ENCODE data around the gene PALLD. TPM values are rescaled to one million over a fixed set of nuclear protein-coding genes. Genes with fewer than 3 reads are reported as not detected.

Gene PALLD
- total and polyA plus RNA-seq, 2 of the 8 experiments (the other 6 are each of a cell fraction or from before 2014, with no cell fraction given): 10.5 to 25.0 TPM

DNA sequence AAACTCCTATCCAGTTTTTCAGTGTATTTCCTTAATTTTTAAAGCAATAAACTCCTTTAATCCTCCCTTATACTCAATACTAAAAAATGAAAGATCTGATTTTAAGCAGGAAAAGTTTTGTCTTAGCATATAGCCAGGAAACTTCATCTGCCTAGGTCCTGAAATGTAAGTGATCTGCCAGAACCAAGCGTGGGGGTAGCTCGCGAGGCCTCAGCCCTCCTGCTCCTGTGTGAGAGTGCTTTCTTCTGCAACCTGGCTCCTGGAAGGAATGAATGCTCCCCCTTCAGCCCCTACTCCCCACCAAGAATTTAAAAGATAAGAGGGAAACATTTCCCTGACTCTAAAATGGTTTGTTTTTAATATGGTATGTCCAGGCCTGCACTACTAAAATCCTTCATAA lies 353.1 kb downstream of the PALLD start:
- H3K14ac ChIP-seq (ENCODE audit: insufficient read length): no peak overlapping the region
- H3K27ac ChIP-seq (ENCODE audit: low read depth, low read length): no peak overlapping the region
- DNase-seq (ENCODE audit: low read depth in 1 of 2, low spot score in 2 of 2): no peak
- H2BK120ac ChIP-seq (replicated peaks; ENCODE audit: low read depth, low read length): no peak overlapping the region
- no peak overlapping the region for H4K91ac ChIP-seq (replicated peaks; ENCODE audit: insufficient read length, low read length)
- H2AFZ ChIP-seq (ENCODE audit: low read length): no peak overlapping the region
- no peaks in the 10 kb centered on the region for H3K9me3 ChIP-seq (ENCODE audit: insufficient read depth in 2 of 2, low read depth in 1 of 2, low read length in 1 of 2)
- H3K56ac ChIP-seq (replicated peaks; ENCODE audit: insufficient read length, low read depth, low read length): no peak overlapping the region
- H3K79me2 ChIP-seq (ENCODE audit: control insufficient read depth in 1 of 2, insufficient read depth in 2 of 2, low read length in 2 of 2): no peaks in the 10 kb centered on the region; a peak in 1 of 4 replicates
- H3K18ac ChIP-seq (ENCODE audit: extremely low read depth, low read length): no peak overlapping the region
- no peak overlapping the region for H2AK5ac ChIP-seq (ENCODE audit: low read depth, low read length)
- H2BK15ac ChIP-seq (ENCODE audit: low read length): no peak overlapping the region
- peaks cover 10 to 29% (median 15%) of the 10 kb centered on the region in 4 experiments for H3K4me1 ChIP-seq (replicated peaks in 1 of 4; ENCODE audit: control insufficient read depth in 3 of 4, insufficient read depth in 4 of 4, low read length in 3 of 4)
- no peak overlapping the region for H3K4ac ChIP-seq (replicated peaks; ENCODE audit: insufficient read length, low read depth, low read length)
- H3K36me3 ChIP-seq (ENCODE audit: control insufficient read depth in 2 of 4, insufficient read depth in 4 of 4, low read length in 3 of 4): no peaks in the 10 kb centered on the region
- no peak overlapping the region for H2BK5ac ChIP-seq (ENCODE audit: low read depth, low read length)
- no peak overlapping the region for H4K8ac ChIP-seq (ENCODE audit: extremely low read depth, insufficient read depth, low read length)
- FAIRE-seq: no peak
- H3K27me3 ChIP-seq (replicated peaks in 1 of 4; ENCODE audit: control insufficient read depth in 3 of 4, extremely low read depth in 1 of 4, insufficient read depth in 3 of 4, low read length in 3 of 4): no peaks in the 10 kb centered on the region
- H3K9ac ChIP-seq (replicated peaks in 1 of 4; ENCODE audit: extremely low read depth in 1 of 4, low read depth in 3 of 4, low read length in 3 of 4): no peak overlapping the region
- no peak overlapping the region for H3K23ac ChIP-seq (ENCODE audit: insufficient read length)
- no peak overlapping the region for H2BK12ac ChIP-seq (ENCODE audit: low read depth, low read length)
- no peak overlapping the region for H4K5ac ChIP-seq (ENCODE audit: insufficient read length, low read depth, low read length)
- ChIA-PET POLR2A (ENCODE audit: partially characterized antibody) (interaction anchor here (1.1 to 2.1 kb wide), 4 partner anchors 9 to 18 kb away, joined by 3 to 8 read pairs (median 6); no protein-coding TSS in a partner anchor), CTCF (ENCODE audit: partially characterized antibody) (interaction anchor here (1.3 to 3.3 kb wide), 3 partner anchors 10 to 17 kb away, joined by 3 to 25 read pairs (median 4); no protein-coding TSS in a partner anchor)
- no peak overlapping the region for H3K4me2 ChIP-seq (ENCODE audit: insufficient read depth in 1 of 2, low read depth in 2 of 2, low read length in 2 of 2)
- no peaks in the 10 kb centered on the region for H3K79me1 ChIP-seq (ENCODE audit: low read depth, low read length)
- WGBS, 2 experiments (ENCODE audit: extremely low coverage in 1 of 2, insufficient coverage in 1 of 2, insufficient read length in 1 of 2, insufficient replicate concordance in 2 of 2, low coverage in 1 of 2, low lambda C conversion rate in 2 of 2, missing lambda C conversion rate in 1 of 2): 62% methylated on average over 3 of the region's 3 CpGs; no CpG with 5 or more reads in 1 of the 2 experiments
- no peak overlapping the region for H3K4me3 ChIP-seq (ENCODE audit: extremely low read depth in 1 of 4, insufficient read depth in 2 of 4, low read depth in 3 of 4, low read length in 4 of 4)
- TF ChIP-seq YY1 (IDR thresholded peaks at IDR 0.05; ENCODE audit: low read depth, low read length): no peak
- no peak for TF ChIP-seq BCL11A (IDR thresholded peaks at IDR 0.05; ENCODE audit: low read depth in 2 of 2, low read length in 2 of 2)
- TF ChIP-seq NRF1 (IDR thresholded peaks at IDR 0.05; ENCODE audit: low read depth, low read length): no peak
- TF ChIP-seq RBBP5 (IDR thresholded peaks at IDR 0.05; ENCODE audit: borderline replicate concordance, low read depth, low read length): no peak
- no peak for TF ChIP-seq SIRT6 (IDR thresholded peaks at IDR 0.05; ENCODE audit: low read length)
- TF ChIP-seq, protein P1, sequence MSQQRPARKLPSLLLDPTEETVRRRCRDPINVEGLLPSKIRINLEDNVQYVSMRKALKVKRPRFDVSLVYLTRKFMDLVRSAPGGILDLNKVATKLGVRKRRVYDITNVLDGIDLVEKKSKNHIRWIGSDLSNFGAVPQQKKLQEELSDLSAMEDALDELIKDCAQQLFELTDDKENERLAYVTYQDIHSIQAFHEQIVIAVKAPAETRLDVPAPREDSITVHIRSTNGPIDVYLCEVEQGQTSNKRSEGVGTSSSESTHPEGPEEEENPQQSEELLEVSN (IDR thresholded peaks at IDR 0.05): no peak
- no peak for TF ChIP-seq RFX5 (IDR thresholded peaks at IDR 0.05; ENCODE audit: borderline replicate concordance, low read depth, low read length)
- no peak for TF ChIP-seq RNF2 (IDR thresholded peaks at IDR 0.05; ENCODE audit: borderline replicate concordance, low read depth, low read length, missing control alignments, poor library complexity, severe bottlenecking)
- no peak for TF ChIP-seq JUND (IDR thresholded peaks at IDR 0.05; ENCODE audit: low read length)
- TF ChIP-seq SP2 (IDR thresholded peaks at IDR 0.05; ENCODE audit: low read length): no peak
- TF ChIP-seq SIX5 (IDR thresholded peaks at IDR 0.05; ENCODE audit: low read depth, low read length): no peak
- TF ChIP-seq HDAC6 (IDR thresholded peaks at IDR 0.05; ENCODE audit: low read depth, low read length): no peak
- TF ChIP-seq ASH2L (IDR thresholded peaks at IDR 0.05; ENCODE audit: low read length): no peak
- TF ChIP-seq EP300 (IDR thresholded peaks at IDR 0.05; ENCODE audit: borderline replicate concordance in 1 of 2, low read depth in 2 of 2, low read length in 2 of 2): no peak
- no peaks in the 10 kb centered on the region for H4K20me1 ChIP-seq (replicated peaks in 1 of 2; ENCODE audit: control insufficient read depth in 1 of 2, insufficient read depth in 2 of 2, low read length in 2 of 2)
- H2BK20ac ChIP-seq (ENCODE audit: low read length): no peak overlapping the region
- no peaks in the 10 kb centered on the region for H3K23me2 ChIP-seq (ENCODE audit: low read depth, low read length)

Measured in H1 (cell line).